GM18508 (cell line): Measurements from ENCODE around the gene FBN3.
"Not testable (repeated sequence)": the region's sequence is repeated elsewhere in the genome, so short reads cannot be mapped to it uniquely, and the experiment has no call there.

ENCODE experiments used
- ATAC-seq: cut with Tn5 transposase; IDR thresholded peaks from one replicate; pipeline ENCODE4 v1.9.1; 2021; ENCODE audit warnings: moderate number of reproducible peaks; ENCODE audit not compliant: insufficient read depth, unreplicated experiment

FBN3 gene

GRCh38 chr19:8123683-8124082 lies 25.7 kb downstream of the FBN3 start:
- no peak for ATAC-seq

GRCh38 chr19:8120636-8121480 lies 28.5 kb downstream of the FBN3 start:
- no peak for ATAC-seq

GRCh38 chr19:8117991-8118390 lies 31.4 kb downstream of the FBN3 start:
- no peak for ATAC-seq

GRCh38 chr19:8116437-8117293 lies 32.7 kb downstream of the FBN3 start:
- ATAC-seq: no peak

- no peak for ATAC-seq
These were observed 33.5 kb downstream of the FBN3 start for GRCh38 chr19:8115805-8116396.

GRCh38 chr19:8113017-8113416 lies 36.4 kb downstream of the FBN3 start:
- ATAC-seq: no peak

GRCh38 chr19:8111376-8111775 lies 38.0 kb downstream of the FBN3 start:
- ATAC-seq: no peak

GRCh38 chr19:8110931-8111330 lies 38.5 kb downstream of the FBN3 start:
- ATAC-seq: no peak

GRCh38 chr19:8109890-8110662 lies 39.3 kb downstream of the FBN3 start:
- no peak for ATAC-seq

- ATAC-seq: no peak
These were observed 39.9 kb downstream of the FBN3 start for GRCh38 chr19:8109455-8109854.

- ATAC-seq: no peak
These were observed 40.6 kb downstream of the FBN3 start for GRCh38 chr19:8108560-8109445.

- no peak for ATAC-seq
These were observed 42.0 kb downstream of the FBN3 start for GRCh38 chr19:8107301-8107903.

GRCh38 chr19:8105471-8105870 lies 43.9 kb downstream of the FBN3 start:
- no peak for ATAC-seq

- not testable (repeated sequence) for ATAC-seq
These were observed 47.5 kb downstream of the FBN3 start for GRCh38 chr19:8101910-8102309.

GRCh38 chr19:8101311-8101710 lies 48.1 kb downstream of the FBN3 start:
- ATAC-seq: no peak

GRCh38 chr19:8097681-8098567 lies 51.5 kb downstream of the FBN3 start:
- no peak for ATAC-seq

- ATAC-seq: no peak
These were observed 52.2 kb downstream of the FBN3 start for GRCh38 chr19:8097198-8097597.

GRCh38 chr19:8096071-8096470 lies 53.3 kb downstream of the FBN3 start:
- ATAC-seq: no peak
